Measurements from ENCODE around the gene DDX55.
"Not testable (repeated sequence)": the region's sequence is repeated elsewhere in the genome, so short reads cannot be mapped to it uniquely, and the experiment has no call there.

- TF ChIP-seq CTCF (conservative IDR thresholded peaks at IDR 0.05; ENCODE audit: low read depth in 2 of 2); POLR2AphosphoS5 (IDR thresholded peaks at IDR 0.05; ENCODE audit: low read depth); EZH2phosphoT487 (IDR thresholded peaks at IDR 0.05; ENCODE audit: unreplicated experiment); NANOG (IDR thresholded peaks at IDR 0.05; ENCODE audit: borderline replicate concordance); ZNF331 (CRISPR knock-in tag; IDR thresholded peaks at IDR 0.05; ENCODE audit: low read depth); CREB1 (CRISPR knock-in tag; IDR thresholded peaks at IDR 0.05; ENCODE audit: low read depth); EZH2 (IDR thresholded peaks at IDR 0.05; ENCODE audit: low read depth, unreplicated experiment); JUNB (IDR thresholded peaks at IDR 0.05; ENCODE audit: unreplicated experiment); ZNF114 (CRISPR knock-in tag; IDR thresholded peaks at IDR 0.05); STAT1 (IDR thresholded peaks at IDR 0.05; ENCODE audit: unreplicated experiment): not testable (repeated sequence)
- TF ChIP-seq, protein P1, sequence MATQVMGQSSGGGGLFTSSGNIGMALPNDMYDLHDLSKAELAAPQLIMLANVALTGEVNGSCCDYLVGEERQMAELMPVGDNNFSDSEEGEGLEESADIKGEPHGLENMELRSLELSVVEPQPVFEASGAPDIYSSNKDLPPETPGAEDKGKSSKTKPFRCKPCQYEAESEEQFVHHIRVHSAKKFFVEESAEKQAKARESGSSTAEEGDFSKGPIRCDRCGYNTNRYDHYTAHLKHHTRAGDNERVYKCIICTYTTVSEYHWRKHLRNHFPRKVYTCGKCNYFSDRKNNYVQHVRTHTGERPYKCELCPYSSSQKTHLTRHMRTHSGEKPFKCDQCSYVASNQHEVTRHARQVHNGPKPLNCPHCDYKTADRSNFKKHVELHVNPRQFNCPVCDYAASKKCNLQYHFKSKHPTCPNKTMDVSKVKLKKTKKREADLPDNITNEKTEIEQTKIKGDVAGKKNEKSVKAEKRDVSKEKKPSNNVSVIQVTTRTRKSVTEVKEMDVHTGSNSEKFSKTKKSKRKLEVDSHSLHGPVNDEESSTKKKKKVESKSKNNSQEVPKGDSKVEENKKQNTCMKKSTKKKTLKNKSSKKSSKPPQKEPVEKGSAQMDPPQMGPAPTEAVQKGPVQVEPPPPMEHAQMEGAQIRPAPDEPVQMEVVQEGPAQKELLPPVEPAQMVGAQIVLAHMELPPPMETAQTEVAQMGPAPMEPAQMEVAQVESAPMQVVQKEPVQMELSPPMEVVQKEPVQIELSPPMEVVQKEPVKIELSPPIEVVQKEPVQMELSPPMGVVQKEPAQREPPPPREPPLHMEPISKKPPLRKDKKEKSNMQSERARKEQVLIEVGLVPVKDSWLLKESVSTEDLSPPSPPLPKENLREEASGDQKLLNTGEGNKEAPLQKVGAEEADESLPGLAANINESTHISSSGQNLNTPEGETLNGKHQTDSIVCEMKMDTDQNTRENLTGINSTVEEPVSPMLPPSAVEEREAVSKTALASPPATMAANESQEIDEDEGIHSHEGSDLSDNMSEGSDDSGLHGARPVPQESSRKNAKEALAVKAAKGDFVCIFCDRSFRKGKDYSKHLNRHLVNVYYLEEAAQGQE (IDR thresholded peaks at IDR 0.05; ENCODE audit: unreplicated experiment): not testable (repeated sequence)
- TF ChIP-seq, protein P2, sequence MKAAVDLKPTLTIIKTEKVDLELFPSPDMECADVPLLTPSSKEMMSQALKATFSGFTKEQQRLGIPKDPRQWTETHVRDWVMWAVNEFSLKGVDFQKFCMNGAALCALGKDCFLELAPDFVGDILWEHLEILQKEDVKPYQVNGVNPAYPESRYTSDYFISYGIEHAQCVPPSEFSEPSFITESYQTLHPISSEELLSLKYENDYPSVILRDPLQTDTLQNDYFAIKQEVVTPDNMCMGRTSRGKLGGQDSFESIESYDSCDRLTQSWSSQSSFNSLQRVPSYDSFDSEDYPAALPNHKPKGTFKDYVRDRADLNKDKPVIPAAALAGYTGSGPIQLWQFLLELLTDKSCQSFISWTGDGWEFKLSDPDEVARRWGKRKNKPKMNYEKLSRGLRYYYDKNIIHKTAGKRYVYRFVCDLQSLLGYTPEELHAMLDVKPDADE (IDR thresholded peaks at IDR 0.05): not testable (repeated sequence)
- TF ChIP-seq, protein P3, sequence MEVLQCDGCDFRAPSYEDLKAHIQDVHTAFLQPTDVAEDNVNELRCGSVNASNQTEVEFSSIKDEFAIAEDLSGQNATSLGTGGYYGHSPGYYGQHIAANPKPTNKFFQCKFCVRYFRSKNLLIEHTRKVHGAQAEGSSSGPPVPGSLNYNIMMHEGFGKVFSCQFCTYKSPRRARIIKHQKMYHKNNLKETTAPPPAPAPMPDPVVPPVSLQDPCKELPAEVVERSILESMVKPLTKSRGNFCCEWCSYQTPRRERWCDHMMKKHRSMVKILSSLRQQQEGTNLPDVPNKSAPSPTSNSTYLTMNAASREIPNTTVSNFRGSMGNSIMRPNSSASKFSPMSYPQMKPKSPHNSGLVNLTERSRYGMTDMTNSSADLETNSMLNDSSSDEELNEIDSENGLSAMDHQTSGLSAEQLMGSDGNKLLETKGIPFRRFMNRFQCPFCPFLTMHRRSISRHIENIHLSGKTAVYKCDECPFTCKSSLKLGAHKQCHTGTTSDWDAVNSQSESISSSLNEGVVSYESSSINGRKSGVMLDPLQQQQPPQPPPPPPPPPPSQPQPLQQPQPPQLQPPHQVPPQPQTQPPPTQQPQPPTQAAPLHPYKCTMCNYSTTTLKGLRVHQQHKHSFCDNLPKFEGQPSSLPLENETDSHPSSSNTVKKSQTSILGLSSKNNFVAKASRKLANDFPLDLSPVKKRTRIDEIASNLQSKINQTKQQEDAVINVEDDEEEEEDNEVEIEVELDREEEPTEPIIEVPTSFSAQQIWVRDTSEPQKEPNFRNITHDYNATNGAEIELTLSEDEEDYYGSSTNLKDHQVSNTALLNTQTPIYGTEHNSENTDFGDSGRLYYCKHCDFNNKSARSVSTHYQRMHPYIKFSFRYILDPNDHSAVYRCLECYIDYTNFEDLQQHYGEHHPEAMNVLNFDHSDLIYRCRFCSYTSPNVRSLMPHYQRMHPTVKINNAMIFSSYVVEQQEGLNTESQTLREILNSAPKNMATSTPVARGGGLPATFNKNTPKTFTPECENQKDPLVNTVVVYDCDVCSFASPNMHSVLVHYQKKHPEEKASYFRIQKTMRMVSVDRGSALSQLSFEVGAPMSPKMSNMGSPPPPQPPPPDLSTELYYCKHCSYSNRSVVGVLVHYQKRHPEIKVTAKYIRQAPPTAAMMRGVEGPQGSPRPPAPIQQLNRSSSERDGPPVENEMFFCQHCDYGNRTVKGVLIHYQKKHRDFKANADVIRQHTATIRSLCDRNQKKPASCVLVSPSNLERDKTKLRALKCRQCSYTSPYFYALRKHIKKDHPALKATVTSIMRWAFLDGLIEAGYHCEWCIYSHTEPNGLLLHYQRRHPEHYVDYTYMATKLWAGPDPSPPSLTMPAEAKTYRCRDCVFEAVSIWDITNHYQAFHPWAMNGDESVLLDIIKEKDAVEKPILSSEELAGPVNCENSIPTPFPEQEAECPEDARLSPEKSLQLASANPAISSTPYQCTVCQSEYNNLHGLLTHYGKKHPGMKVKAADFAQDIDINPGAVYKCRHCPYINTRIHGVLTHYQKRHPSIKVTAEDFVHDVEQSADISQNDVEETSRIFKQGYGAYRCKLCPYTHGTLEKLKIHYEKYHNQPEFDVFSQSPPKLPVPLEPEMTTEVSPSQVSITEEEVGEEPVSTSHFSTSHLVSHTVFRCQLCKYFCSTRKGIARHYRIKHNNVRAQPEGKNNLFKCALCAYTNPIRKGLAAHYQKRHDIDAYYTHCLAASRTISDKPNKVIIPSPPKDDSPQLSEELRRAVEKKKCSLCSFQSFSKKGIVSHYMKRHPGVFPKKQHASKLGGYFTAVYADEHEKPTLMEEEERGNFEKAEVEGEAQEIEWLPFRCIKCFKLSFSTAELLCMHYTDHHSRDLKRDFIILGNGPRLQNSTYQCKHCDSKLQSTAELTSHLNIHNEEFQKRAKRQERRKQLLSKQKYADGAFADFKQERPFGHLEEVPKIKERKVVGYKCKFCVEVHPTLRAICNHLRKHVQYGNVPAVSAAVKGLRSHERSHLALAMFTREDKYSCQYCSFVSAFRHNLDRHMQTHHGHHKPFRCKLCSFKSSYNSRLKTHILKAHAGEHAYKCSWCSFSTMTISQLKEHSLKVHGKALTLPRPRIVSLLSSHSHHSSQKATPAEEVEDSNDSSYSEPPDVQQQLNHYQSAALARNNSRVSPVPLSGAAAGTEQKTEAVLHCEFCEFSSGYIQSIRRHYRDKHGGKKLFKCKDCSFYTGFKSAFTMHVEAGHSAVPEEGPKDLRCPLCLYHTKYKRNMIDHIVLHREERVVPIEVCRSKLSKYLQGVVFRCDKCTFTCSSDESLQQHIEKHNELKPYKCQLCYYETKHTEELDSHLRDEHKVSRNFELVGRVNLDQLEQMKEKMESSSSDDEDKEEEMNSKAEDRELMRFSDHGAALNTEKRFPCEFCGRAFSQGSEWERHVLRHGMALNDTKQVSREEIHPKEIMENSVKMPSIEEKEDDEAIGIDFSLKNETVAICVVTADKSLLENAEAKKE (CRISPR knock-in tag; IDR thresholded peaks at IDR 0.05): not testable (repeated sequence)
These were observed 43.4 kb upstream of the DDX55 start for GRCh38 chr12:123558487-123558886.

All from GM23338 (cell line).